ENCODE data around the gene PRXL2B. TPM values are rescaled to one million over a fixed set of nuclear protein-coding genes. Genes with fewer than 3 reads are reported as not detected.

PRXL2B gene
- total RNA-seq: 10.9 and 11.1 TPM in 2 replicates

GRCh38 chr1:2586154-2587070, at the start of gene PRXL2B:
PRXL2B (plus strand) TSS chr1:2586777; CDS start chr1:2586886, 109 bp downstream.

GRCh38 chr1:2556277-2556677, 30.3 kb upstream of the PRXL2B start, which contains the start of gene TNFRSF14:
TNFRSF14 (plus strand) TSS chr1:2556371; CDS start chr1:2556665, 294 bp downstream.

GRCh38 chr1:2632561-2633361, 46.2 kb downstream of the PRXL2B start, which contains the start of gene MMEL1:
MMEL1 (minus strand) TSS chr1:2633016; CDS start chr1:2629484, 3,532 bp downstream.

Other genes with a start within 250 kb of the PRXL2B start
- 6.2 and 7.5 TPM in 2 replicates for gene MORN1, start 195.2 kb upstream of the PRXL2B start, total RNA-seq
- gene RER1, start 194.9 kb upstream of the PRXL2B start, total RNA-seq: 94.7 and 122 TPM in 2 replicates
- 28.4 and 28.8 TPM in 2 replicates for gene PEX10, start 174.2 kb upstream of the PRXL2B start, total RNA-seq
- 3.2 and 5.9 TPM in 2 replicates for gene PLCH2, start 110.5 kb upstream of the PRXL2B start, total RNA-seq
- 16.4 and 20.5 TPM in 2 replicates for gene PANK4, start 60.2 kb upstream of the PRXL2B start, total RNA-seq
- 0.06 TPM in 1 of 2 replicates, not detected in the other for gene HES5, start 56.5 kb upstream of the PRXL2B start, total RNA-seq
- gene TNFRSF14, start 30.4 kb upstream of the PRXL2B start, total RNA-seq: 25.8 and 26.2 TPM in 2 replicates
- gene MMEL1, start 46.2 kb downstream of the PRXL2B start, total RNA-seq: 0.40 and 0.75 TPM in 2 replicates
- gene TTC34, start 214.9 kb downstream of the PRXL2B start, total RNA-seq: under 0.01 and 0.12 TPM in 2 replicates

Measured in aortic smooth muscle cell (primary cell).